PC-3 (cell line): ENCODE measurements around the gene PLEKHH1. TPM values are rescaled to one million over a fixed set of nuclear protein-coding genes. Genes with fewer than 3 reads are reported as not detected.

Experiments
- ATAC-seq: fragments of 200-7000 bp; cut with Tn5 transposase; 2 replicates; pipeline ENCODE4 v1.9.1; 2020; ENCODE audit warnings: mild to moderate bottlenecking, moderate library complexity
- BruUV-seq: library from RNA; stranded (reverse); fragments of 400-500 nt; replicated peaks from 2 replicates; lab custom pipeline; 2021; lab: Mats Ljungman, UMichigan
- CTCF ChIA-PET: fragments of 300-600 bp; sonication (Branson Sonifier 250); formaldehyde crosslinking; loops from one replicate; lab custom pipeline; 2022; ENCODE audit warnings: antibody characterized with exemption; lab: Charles Lee
- POLR2A ChIA-PET: fragments of 300-600 bp; sonication (Branson Sonifier 250); formaldehyde crosslinking; loops from one replicate; lab custom pipeline; 2022; ENCODE audit warnings: antibody characterized with exemption; ENCODE audit not compliant: unreplicated experiment; lab: Charles Lee
- DNase-seq: peaks from one replicate; pipeline ENCODE4 v3.0.0-alpha.2; 2015
- H2AFZ ChIP-seq: fragments of 300-600 bp; sonication (generic); 2 replicates; pipeline ENCODE4 v1.6.0; 2016; ENCODE audit warnings: antibody characterized with exemption, low read length
- H3F3A ChIP-seq: fragments of 300-600 bp; sonication (generic); one replicate; pipeline ENCODE4 v1.6.0; 2017; ENCODE audit warnings: antibody characterized with exemption, low read length, control low read depth, mild to moderate bottlenecking; ENCODE audit not compliant: unreplicated experiment
- H3K27ac ChIP-seq: fragments of 300-600 bp; sonication (generic); 2 replicates; pipeline ENCODE4 v1.5.1; 2016; ENCODE audit warnings: mild to moderate bottlenecking, low read length
- H3K27me3 ChIP-seq: fragments of 300-600 bp; sonication (generic); 2 replicates; pipeline ENCODE4 v1.6.1; 2016; ENCODE audit warnings: low read length, mixed read lengths
- H3K36me3 ChIP-seq: fragments of 300-600 bp; sonication (generic); 2 replicates; pipeline ENCODE4 v1.6.1; 2016; ENCODE audit warnings: low read depth, mixed run types, low read length, mixed read lengths
- H3K4me1 ChIP-seq: fragments of 300-600 bp; sonication (generic); 2 replicates; pipeline ENCODE4 v1.5.1; 2016; ENCODE audit warnings: low read length; ENCODE audit not compliant: insufficient read depth
- H3K4me2 ChIP-seq: fragments of 300-600 bp; sonication (generic); 2 replicates; pipeline ENCODE4 v1.6.0; 2016; ENCODE audit warnings: low read length
- H3K4me3 ChIP-seq: fragments of 300-600 bp; sonication (generic); 2 replicates; pipeline ENCODE4 v1.5.1; 2016; ENCODE audit warnings: mild to moderate bottlenecking, low read length, mixed read lengths
- H3K79me2 ChIP-seq: fragments of 300-600 bp; sonication (generic); 2 replicates; pipeline ENCODE4 v1.6.1; 2017; ENCODE audit warnings: low read length, mixed read lengths
- H3K9ac ChIP-seq: fragments of 300-600 bp; sonication (generic); 2 replicates; pipeline ENCODE4 v1.6.0; 2016; ENCODE audit warnings: mild to moderate bottlenecking, low read length
- H3K9me2 ChIP-seq: fragments of 300-600 bp; sonication (generic); replicated peaks from 2 replicates; pipeline ENCODE4 v1.6.1; 2016; ENCODE audit warnings: mixed run types, low read length, mixed read lengths
- H3K9me3 ChIP-seq: fragments of 300-600 bp; sonication (generic); 2 replicates; pipeline ENCODE4 v1.6.1; 2016; ENCODE audit warnings: low read length, mixed read lengths
- H4K20me1 ChIP-seq: fragments of 300-600 bp; sonication (generic); 2 replicates; pipeline ENCODE4 v1.6.1; 2016; ENCODE audit warnings: low read length, mixed read lengths
- EZH2 ChIP-seq: fragments of 300-600 bp; sonication (generic); IDR thresholded peaks from one replicate; pipeline ENCODE4 v1.6.1; 2017; ENCODE audit warnings: antibody characterized with exemption, mild to moderate bottlenecking, low read length; ENCODE audit not compliant: unreplicated experiment
- EZH2phosphoT487 ChIP-seq: fragments of 300-600 bp; sonication (generic); IDR thresholded peaks from 2 replicates; pipeline ENCODE4 v1.6.1; 2018; ENCODE audit warnings: mild to moderate bottlenecking, antibody characterized with exemption, low read length, borderline replicate concordance
- intact Hi-C: fragments of 100-400 bp; cut with micrococcal nuclease; formaldehyde crosslinking; loops from 2 replicates; pipeline ENCODE4 v1.9.0; 2023
- total RNA-seq: library from RNA; depleted of rRNA; stranded (reverse); fragments of >200 nt; gene quantifications from 2 replicates; pipeline ENCODE4 v1.2.3, GENCODE V29; 2014
- TF ChIP-seq, protein P1 (sequence below): fragments of 300-600 bp; sonication (generic); conservative IDR thresholded peaks from 2 replicates; pipeline ENCODE4 v1.5.1; 2017; ENCODE audit warnings: antibody characterized with exemption, low read depth, mild to moderate bottlenecking, low read length

Gene PLEKHH1
- total RNA-seq, 1 experiment from 2014 or later, result 11.1 TPM

DNA sequence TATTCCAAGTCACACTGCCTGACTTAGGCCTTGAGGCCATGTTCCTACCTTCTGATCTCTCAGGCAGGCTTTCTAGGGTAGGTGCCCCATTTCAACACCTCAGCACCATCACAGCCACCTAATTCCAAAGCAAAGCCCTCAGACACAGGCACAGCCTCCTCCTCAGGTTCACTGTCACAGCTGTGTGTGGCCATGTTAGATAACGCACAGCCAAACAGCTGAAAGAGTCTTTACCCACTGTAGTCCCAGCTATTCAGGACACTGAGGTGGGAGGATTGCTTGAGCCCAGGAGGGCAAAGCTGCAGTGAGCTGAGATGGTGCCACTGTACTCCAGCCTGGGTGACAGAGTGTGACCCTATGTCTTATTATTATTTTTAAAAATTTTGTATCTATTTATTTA lies 37.3 kb upstream of the PLEKHH1 start:
- Histone ChIP-seq H4K20me1 (no peaks in the 10 kb centered on the region), H3K4me2 (no peak overlapping the region), H3K36me3 (no peaks in the 10 kb centered on the region), H3K4me3 (no peak overlapping the region), H3K27me3 (no peaks in the 10 kb centered on the region; the same call in 1 of the 2 replicates), H3K79me2 (no peaks in the 10 kb centered on the region), H3F3A (no peaks in the 10 kb centered on the region), H3K9ac (no peak overlapping the region), H3K27ac (no peak overlapping the region), H3K9me2 (no peaks in the 10 kb centered on the region), H3K9me3 (peaks cover 16% of the 10 kb centered on the region), H3K4me1 (no peaks in the 10 kb centered on the region), H2AFZ (no peak overlapping the region)
- CTCF ChIA-PET, result no interaction called here
- ATAC-seq, result no peak
- no peak for DNase-seq
- TF ChIP-seq EZH2 (no peak), EZH2phosphoT487 (no peak)
- TF ChIP-seq, protein P1, sequence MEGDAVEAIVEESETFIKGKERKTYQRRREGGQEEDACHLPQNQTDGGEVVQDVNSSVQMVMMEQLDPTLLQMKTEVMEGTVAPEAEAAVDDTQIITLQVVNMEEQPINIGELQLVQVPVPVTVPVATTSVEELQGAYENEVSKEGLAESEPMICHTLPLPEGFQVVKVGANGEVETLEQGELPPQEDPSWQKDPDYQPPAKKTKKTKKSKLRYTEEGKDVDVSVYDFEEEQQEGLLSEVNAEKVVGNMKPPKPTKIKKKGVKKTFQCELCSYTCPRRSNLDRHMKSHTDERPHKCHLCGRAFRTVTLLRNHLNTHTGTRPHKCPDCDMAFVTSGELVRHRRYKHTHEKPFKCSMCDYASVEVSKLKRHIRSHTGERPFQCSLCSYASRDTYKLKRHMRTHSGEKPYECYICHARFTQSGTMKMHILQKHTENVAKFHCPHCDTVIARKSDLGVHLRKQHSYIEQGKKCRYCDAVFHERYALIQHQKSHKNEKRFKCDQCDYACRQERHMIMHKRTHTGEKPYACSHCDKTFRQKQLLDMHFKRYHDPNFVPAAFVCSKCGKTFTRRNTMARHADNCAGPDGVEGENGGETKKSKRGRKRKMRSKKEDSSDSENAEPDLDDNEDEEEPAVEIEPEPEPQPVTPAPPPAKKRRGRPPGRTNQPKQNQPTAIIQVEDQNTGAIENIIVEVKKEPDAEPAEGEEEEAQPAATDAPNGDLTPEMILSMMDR, result no peak
- BruUV-seq, result no TSS peak
- intact Hi-C loops, result no loop called here
- POLR2A ChIA-PET, result no interaction called here

DNA sequence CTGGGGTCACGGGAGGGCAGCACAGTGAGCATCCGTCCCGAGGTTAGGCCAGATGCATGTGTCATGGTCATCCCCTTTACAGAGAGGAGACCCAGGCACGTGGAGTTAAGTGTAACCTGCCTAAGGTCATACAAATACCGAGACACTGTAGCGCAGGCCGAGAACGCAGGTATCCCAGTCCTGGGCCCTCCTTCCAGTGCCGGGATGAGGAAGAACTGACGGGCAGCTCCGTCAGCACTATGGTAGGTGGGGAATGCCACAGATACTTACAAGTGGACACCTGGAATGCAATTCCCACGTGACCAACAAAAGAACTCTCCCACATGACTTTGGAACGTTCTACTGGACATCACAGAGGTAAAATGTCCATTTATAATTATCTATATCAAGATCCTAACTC lies 35.9 kb upstream of the PLEKHH1 start:
- H3K27me3 ChIP-seq, result no peaks in the 10 kb centered on the region
- H3K4me1 ChIP-seq, result no peaks in the 10 kb centered on the region
- H3K27ac ChIP-seq, result no peak overlapping the region
- H3K79me2 ChIP-seq, result no peaks in the 10 kb centered on the region
- no peaks in the 10 kb centered on the region for H3F3A ChIP-seq
- TF ChIP-seq, protein P1, result no peak
- TF ChIP-seq EZH2phosphoT487 (no peak), EZH2 (no peak)
- intact Hi-C loops, result no loop called here
- no peaks in the 10 kb centered on the region for H3K9me2 ChIP-seq
- no peaks in the 10 kb centered on the region for H4K20me1 ChIP-seq
- DNase-seq (no peak), ATAC-seq (no peak)
- H2AFZ ChIP-seq, result no peak overlapping the region
- no peak overlapping the region for H3K4me2 ChIP-seq
- no peak overlapping the region for H3K4me3 ChIP-seq
- ChIA-PET POLR2A (no interaction called here), CTCF (no interaction called here)
- H3K9me3 ChIP-seq, result peaks cover 16% of the 10 kb centered on the region
- no peaks in the 10 kb centered on the region for H3K36me3 ChIP-seq
- no peak overlapping the region for H3K9ac ChIP-seq
- no TSS peak for BruUV-seq

DNA sequence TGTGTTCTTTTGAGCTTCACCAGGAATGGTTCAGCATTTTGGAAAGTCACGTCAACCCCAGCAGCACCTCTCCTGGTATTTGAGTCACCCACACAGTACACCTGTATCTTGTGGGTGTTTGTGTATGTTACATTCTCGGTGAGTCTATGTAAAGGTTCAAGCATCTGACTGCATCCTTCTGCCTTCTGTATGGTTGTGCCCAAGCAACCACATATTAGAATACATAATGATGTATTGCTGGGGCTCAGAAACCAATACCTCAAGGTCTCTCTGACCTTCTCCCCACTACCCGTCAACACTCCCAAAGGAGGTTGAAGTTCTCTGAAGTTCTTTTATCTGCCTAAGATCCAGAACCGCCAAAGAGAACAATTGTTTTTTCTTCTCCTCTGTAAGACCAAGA lies 35.4 kb upstream of the PLEKHH1 start:
- Histone ChIP-seq H3K9me2 (no peaks in the 10 kb centered on the region), H3K27ac (no peak overlapping the region), H2AFZ (no peak overlapping the region), H3K36me3 (no peaks in the 10 kb centered on the region), H3K9ac (no peak overlapping the region), H3K27me3 (no peaks in the 10 kb centered on the region), H3K79me2 (no peaks in the 10 kb centered on the region), H3K4me1 (no peaks in the 10 kb centered on the region), H3K4me2 (no peak overlapping the region), H3K4me3 (no peak overlapping the region), H3K9me3 (peaks cover 14% of the 10 kb centered on the region), H4K20me1 (no peaks in the 10 kb centered on the region), H3F3A (no peaks in the 10 kb centered on the region)
- ChIA-PET CTCF (no interaction called here), POLR2A (no interaction called here)
- no TSS peak for BruUV-seq
- DNase-seq, result no peak
- no peak for ATAC-seq
- intact Hi-C loops, result no loop called here
- TF ChIP-seq EZH2phosphoT487, result no peak
- TF ChIP-seq EZH2, result no peak
- TF ChIP-seq, protein P1, result no peak
